ENCODE measurements around the gene UTP14C.

DNA sequence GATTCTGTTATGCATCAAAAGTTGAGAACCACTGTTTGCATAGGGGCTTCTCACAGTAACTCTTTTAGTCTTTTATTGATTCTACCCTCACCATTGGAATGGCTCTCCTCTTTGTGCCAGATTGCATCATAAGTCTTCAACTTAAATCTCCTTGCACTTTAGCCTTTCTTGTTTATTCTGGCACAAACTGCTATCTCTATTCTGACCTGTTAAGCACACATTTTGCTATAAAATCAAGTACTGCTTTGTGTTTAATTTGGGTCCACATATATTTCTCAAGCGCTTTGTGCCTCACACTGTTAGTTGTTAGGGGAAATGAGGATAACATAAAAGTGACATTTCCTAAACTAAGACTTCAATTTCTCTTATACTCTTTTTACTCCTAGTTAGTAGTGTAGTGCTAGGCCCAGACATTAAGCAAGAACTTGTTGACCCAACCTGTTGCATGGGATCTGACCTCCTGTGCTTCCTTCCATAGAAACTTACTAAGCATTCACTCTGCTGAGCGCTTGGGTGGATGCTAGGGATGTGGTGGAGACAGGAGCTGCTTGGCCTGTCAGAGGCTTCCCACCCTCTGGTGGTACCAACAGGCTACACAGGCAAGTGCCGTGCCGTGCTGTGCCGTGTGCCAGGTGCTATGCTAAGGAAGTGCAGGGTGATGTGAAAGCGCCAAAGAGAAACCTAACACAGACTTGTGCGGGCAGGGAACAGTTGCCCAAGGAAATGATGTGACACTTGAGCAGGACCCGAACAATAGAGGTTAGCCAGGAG is 1.2 kb downstream of the UTP14C start:
- no peak for TF ChIP-seq PATZ1 (CRISPR knock-in tag; IDR thresholded peaks at IDR 0.05; ENCODE audit: borderline replicate concordance)
- TF ChIP-seq BACH2 (CRISPR knock-in tag; IDR thresholded peaks at IDR 0.05; ENCODE audit: borderline replicate concordance) = no peak
- no peak for TF ChIP-seq TSHZ2 (CRISPR knock-in tag; IDR thresholded peaks at IDR 0.05)
- TF ChIP-seq, protein P1, sequence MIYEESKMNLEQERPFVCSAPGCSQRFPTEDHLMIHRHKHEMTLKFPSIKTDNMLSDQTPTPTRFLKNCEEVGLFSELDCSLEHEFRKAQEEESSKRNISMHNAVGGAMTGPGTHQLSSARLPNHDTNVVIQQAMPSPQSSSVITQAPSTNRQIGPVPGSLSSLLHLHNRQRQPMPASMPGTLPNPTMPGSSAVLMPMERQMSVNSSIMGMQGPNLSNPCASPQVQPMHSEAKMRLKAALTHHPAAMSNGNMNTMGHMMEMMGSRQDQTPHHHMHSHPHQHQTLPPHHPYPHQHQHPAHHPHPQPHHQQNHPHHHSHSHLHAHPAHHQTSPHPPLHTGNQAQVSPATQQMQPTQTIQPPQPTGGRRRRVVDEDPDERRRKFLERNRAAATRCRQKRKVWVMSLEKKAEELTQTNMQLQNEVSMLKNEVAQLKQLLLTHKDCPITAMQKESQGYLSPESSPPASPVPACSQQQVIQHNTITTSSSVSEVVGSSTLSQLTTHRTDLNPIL (CRISPR knock-in tag; IDR thresholded peaks at IDR 0.05; ENCODE audit: low read depth) = no peak
- TF ChIP-seq ISL1 (CRISPR knock-in tag; IDR thresholded peaks at IDR 0.05) = no peak
- TF ChIP-seq CSDC2 (CRISPR knock-in tag; IDR thresholded peaks at IDR 0.05) = no peak

All from SK-N-SH treated with all-trans-retinoic acid at 6 μM for 48 hours (cell line).